ENCODE results near the gene CCDC9. TPM values are rescaled to one million over a fixed set of nuclear protein-coding genes. Genes with fewer than 3 reads are reported as not detected.

The CCDC9 gene
- total and polyA plus RNA-seq, 2 of the 13 experiments (the other 11 are each of a cell fraction or from before 2014, with no cell fraction given), result 2.9 to 6.3 TPM

- TF ChIP-seq THAP9 (CRISPR knock-in tag; IDR thresholded peaks at IDR 0.05; ENCODE audit: borderline replicate concordance) (peak; percentile 65; the same call in 1 of the 2 replicates), ZBTB37 (CRISPR knock-in tag; IDR thresholded peaks at IDR 0.05) (no peak), PHF20 (CRISPR knock-in tag; IDR thresholded peaks at IDR 0.05) (peak; percentile 86), SMAD1 (CRISPR knock-in tag; IDR thresholded peaks at IDR 0.05; ENCODE audit: borderline replicate concordance, low read depth) (0 out of 2 replicates have a peak, but pooled peaks have one; percentile 43), ZFP1 (CRISPR knock-in tag; IDR thresholded peaks at IDR 0.05) (no peak), FLYWCH1 (CRISPR knock-in tag; IDR thresholded peaks at IDR 0.05) (no peak), KMT2B (CRISPR knock-in tag; IDR thresholded peaks at IDR 0.05) (peak; percentile 51; the same call in 1 of the 2 replicates), TFDP1 (CRISPR knock-in tag; IDR thresholded peaks at IDR 0.05; ENCODE audit: borderline replicate concordance) (peak; percentile 33; the same call in 1 of the 2 replicates), RNF2 (conservative IDR thresholded peaks at IDR 0.05; ENCODE audit: low read depth) (no peak), FOXA1 (IDR thresholded peaks at IDR 0.05) (no peak), FOXA1 (CRISPR knock-in tag; IDR thresholded peaks at IDR 0.05) (no peak; the same call in 1 of the 2 replicates), GATAD1 (CRISPR knock-in tag; IDR thresholded peaks at IDR 0.05) (peak; percentile 87), ARHGAP35 (CRISPR knock-in tag; IDR thresholded peaks at IDR 0.05; ENCODE audit: borderline replicate concordance) (0 out of 2 replicates have a peak, but pooled peaks have one; percentile 57), CENPT (CRISPR knock-in tag; IDR thresholded peaks at IDR 0.05; ENCODE audit: low read depth) (0 out of 2 replicates have a peak, but pooled peaks have one; percentile 29), NFAT5 (CRISPR knock-in tag; IDR thresholded peaks at IDR 0.05) (no peak), MIXL1 (CRISPR knock-in tag; IDR thresholded peaks at IDR 0.05) (no peak), ZNF136 (CRISPR knock-in tag; IDR thresholded peaks at IDR 0.05; ENCODE audit: low read depth) (no peak), ARNT2 (CRISPR knock-in tag; IDR thresholded peaks at IDR 0.05; ENCODE audit: low read depth) (peak; percentile 70; the same call in 1 of the 2 replicates), GABPA (IDR thresholded peaks at IDR 0.05; ENCODE audit: low read depth, low read length) (peak; percentile 92), GABPA (CRISPR knock-in tag; IDR thresholded peaks at IDR 0.05; ENCODE audit: low read depth) (peak; percentile 94)
These were observed at the start of gene CCDC9 (continued) for GRCh38 chr19:47255879-47256692.
